Esophagus squamous epithelium (tissue), 5 donors: ENCODE measurements around the gene ZNF440. TPM values are rescaled to one million over a fixed set of nuclear protein-coding genes. Genes with fewer than 3 reads are reported as not detected.

ENCODE experiments used
- DNase-seq: peaks from one replicate; lab custom pipeline; 2025; lab: John Stamatoyannopoulos, UW
- H3K27ac ChIP-seq, 4 donors: fragments of 200-600 bp; sonication (generic); one replicate each; pipeline ENCODE4 v1.5.1; 2016 to 2019; ENCODE audit warnings: mild to moderate bottlenecking in 1 of 4
- H3K27me3 ChIP-seq, 4 donors: fragments of 200-600 bp; sonication (generic); 1 replicate in 3 of 4; 2 replicates in 1 of 4; pipeline versions ENCODE4 v1.5.1 to v1.6.0; 2017 to 2021; ENCODE audit warnings: antibody characterized with exemption in 1 of 4
- H3K36me3 ChIP-seq, 3 donors: fragments of 200-600 bp; sonication (generic); one replicate each; pipeline ENCODE4 v1.5.1; 2016 to 2019
- H3K4me1 ChIP-seq, 3 donors: fragments of 200-600 bp; sonication (generic); one replicate each; pipeline ENCODE4 v1.5.1; 2017 to 2019
- H3K4me3 ChIP-seq, 4 donors: fragments of 200-600 bp; sonication (generic); 1 replicate in 3 of 4; 2 replicates in 1 of 4; pipeline ENCODE4 v1.5.1; 2016 to 2019; ENCODE audit warnings: mild to moderate bottlenecking in 2 of 4, moderate library complexity in 1 of 4
- H3K9me3 ChIP-seq, 3 donors: fragments of 200-600 bp; sonication (generic); one replicate each; pipeline ENCODE4 v1.5.1; 2016 to 2019
- CTCF ChIP-seq, 6 experiments: fragments of 450-650 bp in 4 of 6; fragments of 200-600 bp in 2 of 6; sonication (generic) in 2 of 6; IDR thresholded peaks; one replicate each; pipeline ENCODE4 v1.5.1; 2016 to 2019; ENCODE audit warnings: antibody characterized with exemption in 6 of 6, mild to moderate bottlenecking in 4 of 6, moderate library complexity in 4 of 6
- POLR2A ChIP-seq, 4 donors: fragments of 450-650 bp; IDR thresholded peaks; one replicate each; pipeline ENCODE4 v1.6.1; 2017; ENCODE audit warnings: antibody characterized with exemption in 4 of 4, mild to moderate bottlenecking in 4 of 4, moderate library complexity in 3 of 4
- WGBS, 2 donors: methylation state at CpG; one replicate each; pipeline ENCODE4 v1.1.5; 2018; 5-methylcytosine and 5-hydroxymethylcytosine counted together
- intact Hi-C: fragments of 100-400 bp; cut with DNase I; formaldehyde crosslinking; loops from one replicate; pipeline ENCODE4 v1.15.0; 2022
- total RNA-seq, 4 donors: library from RNA; depleted of rRNA; stranded (reverse); fragments of >200 nt; gene quantifications; one replicate each; pipeline ENCODE4 v1.1.0, GENCODE V29; 2016
- donor health status: DM: yes; HTN: yes; CAD: no.

ZNF440 gene
- total RNA-seq, 4 donors from 2014 or later, result 16.1 to 22.2 (median 19.2) TPM

- Histone ChIP-seq H3K4me1 (peaks cover 0 to 5% (median 0%) of the 10 kb centered on the region in 3 donors), H3K4me3 (no peak overlapping the region), H3K27me3 (peaks cover 0 to 6% (median 0%) of the 10 kb centered on the region in 4 donors), H3K9me3 (peaks cover 0 to 14% (median 0%) of the 10 kb centered on the region in 3 donors), H3K27ac (no peak overlapping the region), H3K36me3 (no peaks in the 10 kb centered on the region)
- no peak for TF ChIP-seq CTCF (IDR thresholded peaks at IDR 0.05)
- TF ChIP-seq POLR2A (IDR thresholded peaks at IDR 0.05), result no peak
- DNase-seq, result no peak
- intact Hi-C loops, result no loop called here
- WGBS, 2 donors, result 94 to 96% methylated on average over 8 to 12 of the region's 12 CpGs
These were observed 66.5 kb downstream of the ZNF440 start for GRCh38 chr19:11880598-11880997.

GRCh38 chr19:11881151-11881800, 67.2 kb downstream of the ZNF440 start:
- intact Hi-C loops, result no loop called here

DNA sequence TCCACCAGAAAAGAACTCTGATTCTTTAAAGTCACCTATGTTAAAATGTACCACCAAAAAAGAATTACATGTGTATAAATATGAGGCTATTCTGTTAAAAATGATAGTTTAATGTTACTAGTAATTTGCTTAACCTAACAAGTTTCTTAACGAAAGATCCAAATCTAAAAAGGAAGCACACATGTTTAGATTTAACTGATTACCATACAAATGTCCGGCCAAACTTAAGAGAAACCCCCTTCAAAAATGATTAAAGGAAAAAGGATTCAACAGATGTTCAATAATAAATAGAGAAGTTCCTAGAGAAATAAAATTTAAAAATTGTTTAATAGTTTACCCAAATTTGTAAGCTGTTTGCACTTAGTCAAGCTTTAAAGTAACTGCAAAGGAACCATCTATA, 68.5 kb downstream of the ZNF440 start:
- Histone ChIP-seq H3K4me3 (no peak overlapping the region), H3K36me3 (no peaks in the 10 kb centered on the region), H3K9me3 (peaks cover 0 to 25% (median 0%) of the 10 kb centered on the region in 3 donors), H3K27me3 (peaks cover 0 to 6% (median 0%) of the 10 kb centered on the region in 4 donors), H3K4me1 (peaks cover 0 to 11% (median 0%) of the 10 kb centered on the region in 3 donors), H3K27ac (no peak overlapping the region)
- WGBS, 2 donors, result 43 to 55% methylated on average over 2 of the region's 2 CpGs
- TF ChIP-seq CTCF (IDR thresholded peaks at IDR 0.05) (no peak), POLR2A (IDR thresholded peaks at IDR 0.05) (no peak)
- no peak for DNase-seq
- intact Hi-C loops, result no loop called here

More at GRCh38 chr19:11881151-11881800, 67.2 kb downstream of the ZNF440 start:
- H3K9me3 ChIP-seq, result peaks cover 0 to 15% (median 0%) of the 10 kb centered on the region in 3 donors
- no peak for DNase-seq
- H3K4me3 ChIP-seq, result no peak overlapping the region
- H3K27me3 ChIP-seq, result peaks cover 0 to 6% (median 0%) of the 10 kb centered on the region in 4 donors
- H3K4me1 ChIP-seq, result peaks cover 0 to 5% (median 0%) of the 10 kb centered on the region in 3 donors
- no peaks in the 10 kb centered on the region for H3K36me3 ChIP-seq
- no peak overlapping the region for H3K27ac ChIP-seq
- no peak for TF ChIP-seq POLR2A (IDR thresholded peaks at IDR 0.05)
- TF ChIP-seq CTCF (IDR thresholded peaks at IDR 0.05), result peak; percentile 43 to 75 (median 64)
- 17 to 25% methylated on average over 10 of the region's 10 CpGs for WGBS, 2 donors

Other genes starting within 250 kb of the ZNF440 start
- 10 to 100 TPM; 12.2 to 61.9 (median 33.0) TPM for gene ACP5, start 236.6 kb upstream of the ZNF440 start, total RNA-seq
- 1 to 10 TPM; 3.5 to 9.2 (median 6.5) TPM for gene ZNF627, start 216.8 kb upstream of the ZNF440 start, total RNA-seq
- gene ZNF823, start 75.3 kb upstream of the ZNF440 start, total RNA-seq, result 10 to 100 TPM in 3 of 4 donors, 1 to 10 TPM in 1; 8.5 to 22.3 (median 11.8) TPM
- gene ZNF441, start 47.3 kb upstream of the ZNF440 start, total RNA-seq, result 1 to 10 TPM; 1.0 to 5.7 (median 2.4) TPM
- gene ZNF491, start 15.8 kb upstream of the ZNF440 start, total RNA-seq, result 1 to 10 TPM in 1 of 4 donors, under 1 TPM in 3; 0.13 to 2.3 (median 0.82) TPM
- gene ZNF439, start 34.5 kb downstream of the ZNF440 start, total RNA-seq, result 1 to 10 TPM; 1.6 to 5.0 (median 2.0) TPM
- 1 to 10 TPM in 3 of 4 donors, under 1 TPM in 1; 0.18 to 4.4 (median 1.2) TPM for gene ZNF69, start 73.5 kb downstream of the ZNF440 start, total RNA-seq
- gene ZNF700, start 110.8 kb downstream of the ZNF440 start, total RNA-seq, result 10 to 100 TPM in 2 of 4 donors, 1 to 10 TPM in 2; 6.4 to 13.9 (median 9.9) TPM
- 1 to 10 TPM; 1.2 to 2.6 (median 2.1) TPM for gene ZNF763, start 150.8 kb downstream of the ZNF440 start, total RNA-seq
- 10 to 100 TPM in 1 of 4 donors, 1 to 10 TPM in 3; 4.5 to 21.0 (median 5.6) TPM for gene ZNF433, start 221.4 kb downstream of the ZNF440 start, total RNA-seq
- gene ZNF878, start 238.7 kb downstream of the ZNF440 start, total RNA-seq, result under 1 TPM in 3 of 4 donors, not detected in 1; 0.38 to 0.66 (median 0.47) TPM